ENCODE data around the gene HPCAL1.
A peak's percentile ranks its signal among the peaks of the same experiment; 100 is the strongest.
"Not testable (repeated sequence)": the region's sequence is repeated elsewhere in the genome, so short reads cannot be mapped to it uniquely, and the experiment has no call there.

HPCAL1 gene

GRCh38 chr2:10302479-10303180, at the start of gene HPCAL1:
HPCAL1 (plus strand) TSS chr2:10302904; CDS start chr2:10419758, 116,854 bp downstream.
- DNase-seq: peak; percentile 56 to 84

GRCh38 chr2:10253596-10254372, 48.9 kb upstream of the HPCAL1 start:
- DNase-seq: no peak

- no peak for DNase-seq
Observed at GRCh38 chr2:10254373-10255188, 48.1 kb upstream of the HPCAL1 start.

- no peak for DNase-seq
Observed at GRCh38 chr2:10255189-10256030, 47.3 kb upstream of the HPCAL1 start.

- no peak for DNase-seq
Observed at GRCh38 chr2:10256031-10256514, 46.6 kb upstream of the HPCAL1 start.

GRCh38 chr2:10256515-10257031, 46.1 kb upstream of the HPCAL1 start:
- DNase-seq: no peak

- DNase-seq: no peak
Observed at GRCh38 chr2:10257036-10257435, 45.7 kb upstream of the HPCAL1 start.

GRCh38 chr2:10257500-10258147, 45.1 kb upstream of the HPCAL1 start:
- DNase-seq: no peak

- DNase-seq: no peak
Observed at GRCh38 chr2:10258326-10258725, 44.4 kb upstream of the HPCAL1 start.

- no peak for DNase-seq
Observed at GRCh38 chr2:10258726-10259125, 44.0 kb upstream of the HPCAL1 start.

- no peak for DNase-seq
Observed at GRCh38 chr2:10260130-10260529, 42.6 kb upstream of the HPCAL1 start.

GRCh38 chr2:10263526-10263925, 39.2 kb upstream of the HPCAL1 start:
- not testable (repeated sequence) for DNase-seq

GRCh38 chr2:10264506-10265328, 38.0 kb upstream of the HPCAL1 start:
- no peak for DNase-seq

- DNase-seq: no peak
Observed at GRCh38 chr2:10265329-10266132, 37.2 kb upstream of the HPCAL1 start.

GRCh38 chr2:10266133-10266620, 36.5 kb upstream of the HPCAL1 start:
- no peak for DNase-seq

- DNase-seq: no peak
Observed at GRCh38 chr2:10267036-10267435, 35.7 kb upstream of the HPCAL1 start.

GRCh38 chr2:10267551-10268465, 34.9 kb upstream of the HPCAL1 start:
- DNase-seq: no peak

- DNase-seq: no peak
Observed at GRCh38 chr2:10269291-10269690, 33.4 kb upstream of the HPCAL1 start.
